Placental pericyte (primary cell): ENCODE results near the gene ATAD2B. TPM values are rescaled to one million over a fixed set of nuclear protein-coding genes. Genes with fewer than 3 reads are reported as not detected.

Experiments
- total RNA-seq: library from RNA; depleted of rRNA; stranded (reverse); fragments of >200 nt; gene quantifications from 2 replicates; pipeline ENCODE4 v1.2.3, GENCODE V29; 2012

Gene ATAD2B
- 8.5 and 15.9 TPM in 2 replicates for total RNA-seq

DNA sequence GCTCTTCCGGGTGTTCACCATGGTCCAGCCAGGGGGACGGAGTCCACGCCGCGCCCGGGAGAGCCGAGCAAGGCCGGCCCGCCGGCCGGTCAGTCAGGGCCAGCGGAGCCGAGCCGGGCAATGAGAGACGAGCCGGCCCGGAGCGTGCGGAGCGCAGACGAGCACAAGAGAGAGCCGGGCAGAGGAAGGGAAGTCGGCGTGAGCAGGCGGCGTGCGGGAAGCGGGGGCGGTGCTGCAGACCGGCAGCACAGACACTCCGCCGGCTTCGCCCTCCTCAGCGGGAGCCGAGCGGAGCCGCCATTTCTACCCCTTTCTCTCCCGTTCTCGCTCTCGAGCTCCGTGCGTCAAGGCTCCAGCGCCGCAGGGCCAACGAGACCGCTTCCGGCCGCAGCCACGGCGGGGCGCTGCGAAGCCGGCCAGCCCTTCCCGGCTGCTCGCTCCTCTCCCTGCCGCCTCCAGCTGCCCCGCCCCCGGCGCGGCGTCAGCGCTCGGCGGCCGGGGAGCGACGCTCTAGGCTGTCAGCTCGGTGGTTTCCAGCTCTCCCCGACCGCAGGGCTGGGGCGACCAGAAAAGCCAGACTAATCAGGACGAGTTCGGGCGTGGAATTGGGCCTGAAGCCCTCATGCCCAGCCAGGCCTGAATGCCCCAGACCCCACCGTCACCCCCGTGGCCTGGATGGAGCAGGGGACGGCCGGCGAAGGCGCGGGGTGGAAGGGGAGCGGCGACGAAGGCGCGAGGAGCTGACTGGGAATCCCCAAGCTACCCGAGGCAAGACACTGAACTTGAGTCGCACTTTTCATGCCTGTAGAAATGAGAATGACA is at the start of gene ATAD2B:
Gene ATAD2B (minus strand): TSS at position 374 of the 822 bp plus-strand sequence. CDS start 353 bp downstream, at position 21.

DNA sequence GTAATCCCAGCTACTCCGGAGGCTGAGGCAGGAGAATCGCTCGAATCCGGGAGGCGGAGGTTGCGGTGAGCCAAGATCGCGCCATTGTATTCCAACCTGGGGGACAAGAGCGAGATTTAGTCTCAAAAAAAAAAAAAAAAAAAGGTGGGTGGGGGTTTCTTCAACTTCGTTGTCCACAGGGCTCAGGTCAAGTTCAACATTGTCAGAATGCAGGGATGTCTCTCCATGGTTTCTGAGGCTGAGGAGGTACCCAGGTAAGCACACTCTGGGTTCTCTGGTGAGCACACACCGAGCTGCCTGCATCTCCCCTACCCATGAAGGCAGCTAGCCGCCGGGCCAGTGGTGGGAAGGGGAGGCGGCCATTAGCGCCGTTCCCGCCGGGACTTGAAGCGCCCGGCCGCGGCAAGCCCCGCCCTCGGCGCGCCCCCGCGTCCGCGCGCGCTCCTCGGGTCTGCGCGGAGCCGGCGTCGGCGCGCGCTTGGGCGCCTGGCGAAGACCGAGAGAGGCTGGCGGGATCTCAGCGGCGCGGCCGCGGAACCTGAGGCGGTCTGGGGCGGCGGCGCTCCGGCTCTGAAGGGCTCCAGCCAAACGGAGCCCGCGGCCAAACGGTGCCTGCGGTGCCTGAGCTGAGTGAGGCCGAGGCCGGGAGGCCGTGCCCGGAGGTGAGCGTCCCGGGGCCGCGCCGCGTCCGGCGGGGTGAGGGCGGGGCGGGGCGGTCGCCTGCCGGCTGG is 13.2 kb upstream of the ATAD2B start, which contains the start of gene UBXN2A:
Gene UBXN2A (plus strand): TSS at position 477 of the 731 bp plus-strand sequence. CDS start 17,852 bp downstream, outside the sequence.

Other genes with a start within 250 kb of the ATAD2B start
- gene UBXN2A, start 13.3 kb upstream of the ATAD2B start, total RNA-seq = 7.9 and 12.9 TPM in 2 replicates
- gene MFSD2B, start 83.0 kb upstream of the ATAD2B start, total RNA-seq = not detected in 2 replicates
- 3.9 and 12.9 TPM in 2 replicates for gene WDCP, start 120.3 kb upstream of the ATAD2B start, total RNA-seq
- 2.0 and 5.3 TPM in 2 replicates for gene FKBP1B, start 122.6 kb upstream of the ATAD2B start, total RNA-seq
- 77.0 and 89.5 TPM in 2 replicates for gene SF3B6, start 149.2 kb upstream of the ATAD2B start, total RNA-seq
- gene TP53I3, start 157.7 kb upstream of the ATAD2B start, total RNA-seq = 25.8 and 58.6 TPM in 2 replicates
- gene PFN4, start 196.2 kb upstream of the ATAD2B start, total RNA-seq = 0.29 and 0.88 TPM in 2 replicates
- gene FAM228B, start 196.3 kb upstream of the ATAD2B start, total RNA-seq = 4.2 and 4.4 TPM in 2 replicates
- 0.14 and 1.5 TPM in 2 replicates for gene FAM228A, start 247.9 kb upstream of the ATAD2B start, total RNA-seq